HG03432 (cell line): ENCODE measurements around the gene NDST1.

Experiments used
- ATAC-seq: cut with Tn5 transposase; IDR thresholded peaks from one replicate; pipeline ENCODE4 v1.9.1; 2021; ENCODE audit warnings: mild to moderate bottlenecking, moderate library complexity; ENCODE audit not compliant: unreplicated experiment

NDST1 gene

GRCh38 chr5:150601491-150602345, 93.8 kb downstream of the NDST1 start:
- ATAC-seq: no peak

GRCh38 chr5:150603052-150603451, 95.1 kb downstream of the NDST1 start:
- ATAC-seq: no peak

- ATAC-seq: no peak
These were observed 95.6 kb downstream of the NDST1 start for GRCh38 chr5:150603491-150603890.

GRCh38 chr5:150604010-150604409, 96.1 kb downstream of the NDST1 start:
- ATAC-seq: no peak

- no peak for ATAC-seq
These were observed 97.0 kb downstream of the NDST1 start for GRCh38 chr5:150604894-150605440.

GRCh38 chr5:150605546-150605945, 97.6 kb downstream of the NDST1 start:
- ATAC-seq: no peak

- no peak for ATAC-seq
These were observed 98.5 kb downstream of the NDST1 start for GRCh38 chr5:150606476-150606875.

GRCh38 chr5:150607105-150607504, 99.2 kb downstream of the NDST1 start:
- ATAC-seq: no peak
